HG03139 (cell line): ENCODE measurements around the gene PDC.

Experiments
- ATAC-seq: cut with Tn5 transposase; IDR thresholded peaks from one replicate; pipeline ENCODE4 v1.9.1; 2021; ENCODE audit not compliant: unreplicated experiment

Gene PDC

GRCh38 chr1:186461014-186461413 is at the start of gene PDC:
Gene PDC, minus strand, starts transcription at chr1:186461114. Its CDS starts 11,655 bp downstream, at chr1:186449459.
- ATAC-seq = no peak

GRCh38 chr1:186503190-186503589 is 42.3 kb upstream of the PDC start:
- no peak for ATAC-seq

- ATAC-seq = no peak
These were observed 41.2 kb upstream of the PDC start for GRCh38 chr1:186502087-186502486.

GRCh38 chr1:186500804-186501203 is 39.9 kb upstream of the PDC start:
- no peak for ATAC-seq

- no peak for ATAC-seq
These were observed 38.7 kb upstream of the PDC start for GRCh38 chr1:186499571-186499970.

- ATAC-seq = no peak
These were observed 37.9 kb upstream of the PDC start for GRCh38 chr1:186498695-186499389.

GRCh38 chr1:186498071-186498470 is 37.2 kb upstream of the PDC start:
- ATAC-seq = no peak

GRCh38 chr1:186497651-186498050 is 36.7 kb upstream of the PDC start:
- no peak for ATAC-seq

GRCh38 chr1:186496171-186496851 is 35.4 kb upstream of the PDC start:
- ATAC-seq = no peak

GRCh38 chr1:186494832-186495271 is 33.9 kb upstream of the PDC start:
- ATAC-seq = no peak

- no peak for ATAC-seq
These were observed 31.8 kb upstream of the PDC start for GRCh38 chr1:186492531-186493291.

- ATAC-seq = no peak
These were observed 30.4 kb upstream of the PDC start for GRCh38 chr1:186491336-186491735.

- ATAC-seq = no peak
These were observed 26.2 kb upstream of the PDC start for GRCh38 chr1:186487163-186487562.

GRCh38 chr1:186486061-186486460 is 25.1 kb upstream of the PDC start:
- ATAC-seq = no peak

- ATAC-seq = no peak
These were observed 22.6 kb upstream of the PDC start for GRCh38 chr1:186483561-186483960.

- ATAC-seq = peak; percentile 75
These were observed 21.8 kb upstream of the PDC start for GRCh38 chr1:186482661-186483255.

- no peak for ATAC-seq
These were observed 20.5 kb upstream of the PDC start for GRCh38 chr1:186481303-186481888.

GRCh38 chr1:186479162-186479561 is 18.2 kb upstream of the PDC start:
- ATAC-seq = no peak

GRCh38 chr1:186476264-186477040 is 15.5 kb upstream of the PDC start:
- no peak for ATAC-seq

- no peak for ATAC-seq
These were observed 13.3 kb upstream of the PDC start for GRCh38 chr1:186474208-186474607.
